ENCODE measurements around the gene TBC1D7. TPM values are rescaled to one million over a fixed set of nuclear protein-coding genes. Genes with fewer than 3 reads are reported as not detected.

The TBC1D7 gene
- total RNA-seq, 1 experiment from 2014 or later: 13.7 TPM

- Histone ChIP-seq H3K9me2 (ENCODE audit: insufficient read depth) (no peaks in the 10 kb centered on the region), H3K9ac (ENCODE audit: low read length) (no peak overlapping the region), H3K4me2 (ENCODE audit: low read length) (no peak overlapping the region), H3K4me3 (replicated peaks in 1 of 2; ENCODE audit: low read depth in 1 of 2, low read length in 2 of 2) (no peak overlapping the region), H3K79me2 (ENCODE audit: insufficient read depth, low read length) (no peaks in the 10 kb centered on the region), H4K20me1 (ENCODE audit: insufficient read depth) (no peaks in the 10 kb centered on the region), H2AFZ (ENCODE audit: low read depth, low read length, poor library complexity, severe bottlenecking) (no peak overlapping the region), H3K4me1 (ENCODE audit: control insufficient read depth in 1 of 2, insufficient read depth in 2 of 2, low read length in 2 of 2) (peaks cover 0 to 8% of the 10 kb centered on the region in 2 experiments; a peak in 2 of 4 replicates), H3K27ac (ENCODE audit: low read depth, low read length) (no peak overlapping the region), H3K9me3 (ENCODE audit: control insufficient read depth in 1 of 2, insufficient read depth in 1 of 2, low read depth in 1 of 2, low read length in 2 of 2) (no peaks in the 10 kb centered on the region), H3K36me3 (ENCODE audit: control insufficient read depth in 1 of 2, insufficient read depth in 2 of 2, low read length in 2 of 2) (peaks cover 0 to 7% of the 10 kb centered on the region in 2 experiments; a peak in 1 of 4 replicates), H3K27me3 (ENCODE audit: insufficient read depth, low read length) (no peaks in the 10 kb centered on the region)
- ChIA-PET CTCF (no interaction called here), POLR2A (no interaction called here), RAD21 (ENCODE audit: low non-redundant PET in 1 of 2, low total read pairs in 2 of 2, uncharacterized antibody in 2 of 2, unreplicated experiment in 2 of 2) (no interaction called here)
- TF ChIP-seq YY1 (IDR thresholded peaks at IDR 0.05; ENCODE audit: extremely low read depth, insufficient replicate concordance, low read depth, low read length) (no peak), SIN3A (IDR thresholded peaks at IDR 0.05; ENCODE audit: low read depth) (no peak), POLR2A (IDR thresholded peaks at IDR 0.05; ENCODE audit: borderline replicate concordance, extremely low read depth, insufficient read depth, insufficient read length) (no peak), EGR1 (IDR thresholded peaks at IDR 0.05; ENCODE audit: low read depth) (no peak), ZFX (IDR thresholded peaks at IDR 0.05) (no peak), EZH2phosphoT487 (IDR thresholded peaks at IDR 0.05; ENCODE audit: borderline replicate concordance) (no peak), REST (IDR thresholded peaks at IDR 0.05; ENCODE audit: low read depth) (no peak), TCF7L2 (IDR thresholded peaks at IDR 0.05; ENCODE audit: borderline replicate concordance, extremely low read depth, insufficient read depth, insufficient read length) (no peak), RAD21 (IDR thresholded peaks at IDR 0.05; ENCODE audit: low read depth) (no peak)
- intact Hi-C loops (cut with micrococcal nuclease): no loop called here
- BruUV-seq (replicated peaks): no TSS peak
- DNase-seq (ENCODE audit: low read depth, low spot score): no peak
- no peak for ATAC-seq
Observed at GRCh38 chr6:13299403-13299821, 28.9 kb downstream of the TBC1D7 start.

All from HCT116 (cell line).